UCSD-AML1 (cell line): ENCODE data around the gene BACE2.

Experiments used
- DNase-seq: peaks from one replicate; lab custom pipeline; 2025; ENCODE audit not compliant: unreplicated experiment; lab: John Stamatoyannopoulos, UW

BACE2 gene

DNA sequence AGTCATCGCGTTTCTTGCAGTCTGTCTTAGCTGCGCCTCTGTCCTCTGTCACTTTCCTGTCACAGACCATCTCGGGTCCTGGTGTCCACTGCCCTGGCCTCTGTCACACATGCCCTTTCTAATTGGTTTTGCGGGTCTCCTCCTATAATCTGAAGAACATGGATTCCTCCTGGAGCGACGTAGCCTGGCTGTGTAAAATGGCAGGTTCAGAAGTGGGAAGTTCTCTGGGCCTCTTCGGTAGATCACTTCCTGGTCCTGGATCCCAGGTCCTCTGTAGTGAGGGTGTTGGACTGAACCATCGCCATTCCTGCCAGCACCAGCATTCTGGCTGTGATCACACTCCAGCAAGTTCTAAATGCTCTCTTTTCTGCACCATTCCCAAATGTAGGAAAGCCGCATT lies 149.5 kb downstream of the BACE2 start:
- DNase-seq = no peak

DNA sequence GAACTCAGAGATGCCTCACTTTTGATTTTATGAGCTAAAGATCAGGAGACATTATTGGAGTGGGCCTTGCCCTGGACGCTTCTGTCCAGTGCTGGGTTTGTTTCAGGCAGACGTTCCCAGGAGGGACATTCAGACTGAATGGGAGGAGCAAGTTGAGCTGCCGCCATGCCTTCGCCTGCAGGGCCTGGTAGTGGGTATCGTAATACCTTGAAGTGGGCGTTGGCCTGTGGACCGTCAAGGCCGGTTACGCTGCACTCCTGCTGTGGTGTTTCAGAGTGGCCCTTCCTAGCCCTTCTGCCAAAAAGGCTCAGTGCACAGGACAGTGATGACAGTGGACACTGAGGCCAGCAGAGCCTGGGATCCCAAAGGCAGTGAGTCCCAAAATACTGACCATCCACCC lies 150.3 kb downstream of the BACE2 start:
- DNase-seq = no peak

DNA sequence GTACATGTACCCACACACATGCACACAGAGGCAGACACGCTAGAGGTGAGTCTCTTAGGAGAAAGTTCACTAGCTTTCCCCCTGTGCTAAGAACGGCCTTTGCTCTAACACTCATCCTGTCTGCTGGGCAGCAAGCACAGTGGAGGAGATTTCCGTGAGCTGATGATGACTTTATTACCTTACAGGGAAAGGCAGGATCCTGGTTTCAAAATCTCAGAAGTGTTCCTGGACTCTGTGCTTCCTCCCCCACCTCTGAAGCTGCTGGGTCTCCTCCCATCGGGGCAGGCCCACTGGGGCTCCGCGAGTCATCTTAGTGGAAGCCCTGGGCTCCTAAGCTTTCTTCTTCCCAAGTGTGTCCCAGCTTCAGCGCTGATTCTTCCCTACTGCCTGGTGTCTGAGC lies 151.3 kb downstream of the BACE2 start:
- DNase-seq = no peak

DNA sequence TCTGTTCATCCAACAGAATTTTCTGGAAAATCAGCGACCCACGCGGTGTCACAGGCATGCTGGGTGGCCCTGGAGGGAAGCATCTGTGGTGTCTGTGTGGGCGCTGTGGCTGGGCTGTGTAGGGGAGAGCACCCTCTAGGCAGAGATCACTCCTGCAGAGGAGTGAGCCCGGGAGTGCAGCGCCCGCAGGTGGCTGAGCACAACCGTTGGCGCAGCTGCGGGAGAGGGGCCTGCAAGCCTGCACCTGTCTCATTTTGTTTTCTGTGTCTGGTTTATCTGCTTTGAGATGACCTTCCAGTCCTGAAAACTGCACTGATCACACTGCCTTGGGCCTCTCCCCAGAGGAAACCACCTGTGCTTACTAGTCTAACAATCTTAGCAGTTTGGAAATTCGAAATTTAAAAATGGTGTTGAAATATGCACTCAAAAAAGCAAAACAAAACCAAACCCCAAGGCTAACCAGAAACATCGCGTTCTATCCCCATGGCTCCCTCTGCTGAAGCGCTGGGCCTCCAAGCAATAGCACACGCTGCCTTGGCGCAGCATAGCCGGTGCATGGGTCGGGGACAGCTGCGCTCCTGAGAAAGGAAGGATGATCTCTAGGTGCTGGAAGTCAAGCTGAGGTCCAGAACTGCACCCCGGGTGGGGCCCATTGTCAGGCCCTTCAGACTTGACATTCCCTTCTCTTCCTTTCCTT lies 153.4 kb downstream of the BACE2 start:
- DNase-seq = no peak

DNA sequence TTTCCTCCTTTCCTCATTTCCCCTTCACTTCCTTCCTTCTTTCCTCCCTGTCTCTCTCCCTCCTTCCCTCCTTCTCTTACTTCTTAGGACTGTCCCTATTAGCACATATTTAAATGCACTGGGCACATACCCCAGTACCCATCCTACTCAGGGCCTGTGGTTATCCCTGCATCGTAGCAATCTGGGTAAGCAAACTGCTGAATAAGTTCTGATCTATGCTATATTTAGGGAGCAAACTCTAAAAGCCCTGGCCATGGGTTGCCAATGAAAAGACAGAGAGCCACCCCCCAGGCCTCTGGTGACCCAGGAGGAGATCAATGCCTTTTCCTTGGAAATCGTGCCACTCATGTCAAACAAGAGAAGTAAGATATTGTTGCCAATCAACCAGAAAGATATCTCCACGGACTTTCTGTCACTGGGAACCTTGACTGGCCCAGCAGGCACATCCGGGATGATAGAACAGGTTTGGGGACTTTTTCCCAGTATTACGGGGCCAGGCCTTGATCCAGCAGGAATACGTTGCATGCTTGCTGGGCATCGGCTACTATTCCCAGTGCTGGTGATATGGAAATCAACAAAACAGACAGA lies 154.0 kb downstream of the BACE2 start:
- no peak for DNase-seq

DNA sequence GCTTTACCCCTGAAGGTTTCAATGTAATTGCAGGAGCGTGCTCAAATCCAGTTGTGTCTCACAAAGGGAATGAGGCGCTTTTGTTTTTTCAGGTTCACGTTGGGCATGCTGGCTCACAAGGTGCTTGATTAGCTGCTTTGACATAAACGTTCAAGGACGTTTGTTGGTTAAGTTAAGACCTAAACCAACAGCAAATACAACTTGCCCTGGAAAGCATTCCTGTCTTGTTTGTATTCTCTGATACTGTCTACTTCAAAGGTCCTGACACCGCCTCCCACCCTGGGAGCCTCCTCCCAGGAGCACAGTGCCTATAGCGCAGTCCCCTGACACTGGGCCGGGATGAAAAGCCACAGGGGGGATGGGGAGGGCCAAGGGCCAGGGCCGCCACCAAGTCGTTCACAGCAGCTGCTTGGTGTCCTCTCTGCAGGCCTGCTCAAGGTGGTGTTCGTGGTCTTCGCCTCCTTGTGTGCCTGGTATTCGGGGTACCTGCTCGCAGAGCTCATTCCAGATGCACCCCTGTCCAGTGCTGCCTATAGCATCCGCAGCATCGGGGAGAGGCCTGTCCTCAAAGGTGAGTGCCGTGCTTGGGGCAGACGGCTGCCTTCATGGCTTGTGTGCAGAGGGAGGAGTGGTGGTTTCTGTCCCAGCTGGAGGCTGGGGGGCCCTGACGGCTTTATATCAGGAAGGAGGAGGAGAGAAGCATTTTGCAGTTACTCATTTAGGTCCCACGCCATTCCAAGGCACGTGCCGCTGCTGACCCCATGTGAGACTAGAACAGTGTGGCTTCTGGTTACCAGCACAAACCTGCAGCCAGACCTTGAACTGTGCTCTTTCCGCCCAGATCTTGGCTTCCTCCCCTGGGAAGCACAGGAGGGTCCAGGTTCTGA lies 154.8 kb downstream of the BACE2 start:
- no peak for DNase-seq

DNA sequence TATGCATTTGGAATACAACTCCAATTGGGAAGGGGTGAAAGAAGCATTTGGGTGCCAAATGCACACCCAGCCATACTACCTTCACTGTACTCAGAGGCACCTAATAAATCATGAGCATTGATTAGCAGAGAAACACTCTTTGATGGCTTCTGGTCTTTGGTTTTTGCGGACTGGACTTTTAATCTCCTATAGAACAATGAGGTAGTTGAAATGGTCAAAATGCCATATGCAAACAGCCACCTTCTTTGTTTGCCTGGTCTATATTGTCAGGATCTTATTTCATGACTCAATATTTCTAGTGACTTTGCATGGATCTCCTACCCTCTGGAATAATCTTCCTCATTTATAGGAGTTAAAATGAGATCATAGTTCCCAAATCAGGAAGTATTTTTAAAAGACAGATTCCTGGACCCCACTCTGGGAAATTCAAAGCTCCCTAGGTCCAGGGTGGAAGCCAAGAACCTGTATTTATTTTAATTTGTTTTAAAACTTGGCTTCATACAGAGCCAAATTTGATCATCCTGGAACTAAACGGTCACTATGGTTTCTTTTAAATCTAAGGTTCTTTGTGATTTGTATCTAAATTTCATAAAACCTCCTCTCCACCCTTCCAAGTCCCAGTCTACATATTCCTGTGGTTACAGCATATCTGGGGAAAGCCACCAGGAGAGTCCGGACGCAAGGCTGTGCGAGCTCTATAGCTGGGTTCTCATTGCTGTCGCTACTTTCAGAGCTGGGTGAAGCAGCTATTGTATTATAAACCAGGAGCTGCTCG lies 157.4 kb downstream of the BACE2 start:
- DNase-seq = no peak

DNA sequence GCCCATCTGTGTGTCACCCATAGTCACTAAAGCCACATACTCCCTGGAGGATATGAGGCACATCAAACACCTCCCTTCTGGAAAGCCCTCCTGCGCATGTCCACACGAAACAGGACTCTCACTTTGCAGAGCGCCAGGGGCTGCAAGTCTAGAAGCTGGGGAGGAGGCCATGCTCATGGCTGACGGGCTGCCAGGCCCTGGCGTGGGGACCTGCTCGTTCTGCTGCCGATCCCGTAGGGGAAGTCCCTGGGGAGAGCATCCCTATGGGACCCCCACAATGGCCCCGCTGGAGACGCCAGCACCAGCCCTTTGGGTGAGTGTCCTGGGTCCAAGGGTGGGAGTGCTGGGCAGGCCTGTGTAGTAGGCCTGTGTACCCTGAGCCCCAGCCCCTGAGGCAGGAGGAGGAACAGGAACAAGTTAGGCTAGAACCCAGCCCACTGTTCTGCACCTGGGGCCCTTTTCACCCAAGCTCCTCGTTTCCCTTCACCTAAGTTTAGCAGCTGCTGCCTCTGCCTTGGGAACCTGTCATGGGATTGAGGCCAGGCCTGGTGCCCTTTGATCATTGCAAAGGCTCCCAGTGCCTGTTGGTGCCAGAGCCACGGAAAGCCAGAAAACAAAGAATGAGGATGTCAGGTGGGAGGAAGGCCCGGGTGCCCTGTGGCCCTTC lies 158.6 kb downstream of the BACE2 start:
- no peak for DNase-seq

DNA sequence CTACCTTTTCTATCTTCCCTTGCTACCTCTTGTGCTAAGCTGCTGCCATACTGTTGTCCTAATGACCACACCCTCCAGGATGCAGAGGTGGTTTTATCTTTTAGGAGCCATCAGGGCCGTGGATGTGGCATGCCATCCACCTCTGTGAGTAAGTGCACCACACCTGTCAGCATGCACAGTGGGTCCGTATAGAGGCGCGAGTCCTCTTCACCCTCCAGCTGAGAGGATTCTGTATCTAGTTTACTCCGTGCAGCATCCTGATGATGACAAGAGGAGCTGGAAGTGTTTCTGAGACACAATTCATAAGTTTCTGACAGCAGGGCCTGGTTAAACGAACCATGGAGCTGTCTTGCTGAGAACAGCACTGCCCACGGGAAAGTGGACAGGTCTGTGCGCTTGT lies 159.8 kb downstream of the BACE2 start:
- DNase-seq = no peak

DNA sequence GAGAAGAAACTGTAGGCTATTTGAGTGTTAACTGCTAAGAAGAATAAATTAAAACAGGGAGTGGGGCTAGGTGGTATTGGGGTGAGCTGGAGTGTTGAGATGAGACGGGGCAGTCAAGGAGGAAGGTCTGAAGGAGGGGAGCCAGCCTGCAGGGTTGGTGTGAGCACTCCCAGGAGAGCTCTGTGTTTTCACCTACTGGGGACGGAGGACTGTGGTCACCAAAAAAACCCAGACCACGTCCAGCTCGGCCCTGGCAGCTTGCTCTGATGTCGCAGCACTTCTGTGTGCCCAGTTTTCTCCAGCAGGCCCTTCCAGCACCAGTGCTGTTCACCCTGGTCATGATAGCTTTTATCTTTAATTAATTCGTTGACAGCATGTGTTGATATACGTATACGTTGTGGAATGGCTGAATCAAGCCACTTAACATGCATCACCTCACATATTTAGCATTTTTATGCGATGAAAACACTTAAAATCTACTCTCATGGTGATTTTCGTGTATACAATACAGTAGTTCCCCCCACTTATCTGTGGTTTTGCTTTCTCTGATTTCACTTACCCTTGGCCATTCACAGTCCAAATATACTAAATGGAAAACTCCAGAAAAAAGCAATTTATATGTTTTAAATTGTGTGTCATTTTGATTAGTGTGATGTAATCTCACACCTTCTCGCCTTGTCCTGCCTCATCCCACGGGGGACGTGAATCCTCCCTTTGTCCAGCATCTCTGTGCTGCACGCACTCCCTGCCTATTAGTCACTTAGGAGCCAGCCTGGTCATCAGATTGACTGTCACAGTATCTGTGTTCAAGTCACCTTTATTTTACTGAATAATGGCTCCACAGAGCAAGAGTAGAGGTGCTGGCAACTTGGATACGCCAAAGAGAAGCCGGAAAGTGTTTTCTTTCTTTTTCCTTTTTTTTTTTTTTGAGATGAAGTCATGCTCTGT lies 161.0 kb downstream of the BACE2 start:
- no peak for DNase-seq
